GM21576 (cell line): Measurements from ENCODE around the gene LEPROT.

Experiments used
- ATAC-seq: cut with Tn5 transposase; IDR thresholded peaks from one replicate; pipeline ENCODE4 v1.9.1; 2021; ENCODE audit warnings: mild to moderate bottlenecking, moderate library complexity; ENCODE audit not compliant: unreplicated experiment

LEPROT gene

DNA sequence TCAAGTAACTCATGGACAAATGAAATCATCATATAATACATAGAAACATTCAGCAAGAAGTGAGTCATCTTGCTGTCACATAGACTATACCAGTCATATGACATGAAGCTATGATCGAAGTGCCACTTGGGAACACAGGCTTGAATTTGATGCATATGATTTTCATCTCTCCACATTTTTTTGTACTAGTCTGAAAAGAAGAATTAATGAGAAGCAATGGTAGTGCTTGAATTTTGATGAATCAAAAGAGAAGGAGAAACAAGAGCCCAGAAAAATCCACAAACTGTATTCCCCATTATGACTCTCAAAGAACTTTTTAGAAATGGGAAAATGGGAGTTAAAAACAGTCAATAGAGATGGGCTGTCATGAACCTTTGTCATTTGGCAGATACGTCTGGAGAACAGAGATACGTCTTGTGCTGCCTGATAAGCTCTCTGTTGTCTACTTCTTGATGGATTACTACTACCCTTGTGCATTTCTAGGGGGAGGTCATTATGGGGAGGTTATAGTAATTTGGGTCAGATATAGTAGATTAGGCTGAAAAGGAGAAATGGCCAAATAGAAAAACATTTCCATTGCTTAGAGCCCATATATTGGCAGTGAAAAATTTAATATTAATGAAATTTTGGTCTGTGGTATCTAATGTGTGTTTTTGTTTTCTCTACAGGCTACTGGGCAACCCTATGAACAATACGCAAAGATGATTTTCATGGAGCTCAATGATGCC lies 8.0 kb upstream of the LEPROT start:
- no peak for ATAC-seq

GRCh38 chr1:65412984-65413375 lies 7.5 kb upstream of the LEPROT start:
- no peak for ATAC-seq

DNA sequence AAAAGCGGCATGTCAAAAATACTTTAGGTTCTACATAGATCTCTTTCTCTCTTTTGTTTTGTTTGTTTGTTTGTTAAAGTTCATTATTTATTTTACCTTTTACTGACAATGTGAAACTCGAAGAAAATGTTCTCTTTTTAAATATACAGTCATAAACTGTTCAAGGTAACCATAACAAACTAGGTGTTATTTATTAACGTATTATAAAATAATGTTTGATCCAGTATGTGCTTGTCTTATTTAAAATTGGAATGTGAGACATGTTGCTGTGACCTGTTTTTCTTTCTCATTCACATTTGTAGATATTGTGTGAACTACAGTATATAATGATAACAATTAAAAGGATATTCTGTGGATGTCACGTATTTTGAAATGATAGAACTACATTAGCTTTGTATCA lies 5.9 kb upstream of the LEPROT start:
- no peak for ATAC-seq

GRCh38 chr1:65416767-65417166 lies 3.7 kb upstream of the LEPROT start:
- ATAC-seq, result no peak

- ATAC-seq, result no peak
Measured at GRCh38 chr1:65417729-65418128, 2.7 kb upstream of the LEPROT start.

GRCh38 chr1:65418522-65419185 lies 1.8 kb upstream of the LEPROT start:
- no peak for ATAC-seq

DNA sequence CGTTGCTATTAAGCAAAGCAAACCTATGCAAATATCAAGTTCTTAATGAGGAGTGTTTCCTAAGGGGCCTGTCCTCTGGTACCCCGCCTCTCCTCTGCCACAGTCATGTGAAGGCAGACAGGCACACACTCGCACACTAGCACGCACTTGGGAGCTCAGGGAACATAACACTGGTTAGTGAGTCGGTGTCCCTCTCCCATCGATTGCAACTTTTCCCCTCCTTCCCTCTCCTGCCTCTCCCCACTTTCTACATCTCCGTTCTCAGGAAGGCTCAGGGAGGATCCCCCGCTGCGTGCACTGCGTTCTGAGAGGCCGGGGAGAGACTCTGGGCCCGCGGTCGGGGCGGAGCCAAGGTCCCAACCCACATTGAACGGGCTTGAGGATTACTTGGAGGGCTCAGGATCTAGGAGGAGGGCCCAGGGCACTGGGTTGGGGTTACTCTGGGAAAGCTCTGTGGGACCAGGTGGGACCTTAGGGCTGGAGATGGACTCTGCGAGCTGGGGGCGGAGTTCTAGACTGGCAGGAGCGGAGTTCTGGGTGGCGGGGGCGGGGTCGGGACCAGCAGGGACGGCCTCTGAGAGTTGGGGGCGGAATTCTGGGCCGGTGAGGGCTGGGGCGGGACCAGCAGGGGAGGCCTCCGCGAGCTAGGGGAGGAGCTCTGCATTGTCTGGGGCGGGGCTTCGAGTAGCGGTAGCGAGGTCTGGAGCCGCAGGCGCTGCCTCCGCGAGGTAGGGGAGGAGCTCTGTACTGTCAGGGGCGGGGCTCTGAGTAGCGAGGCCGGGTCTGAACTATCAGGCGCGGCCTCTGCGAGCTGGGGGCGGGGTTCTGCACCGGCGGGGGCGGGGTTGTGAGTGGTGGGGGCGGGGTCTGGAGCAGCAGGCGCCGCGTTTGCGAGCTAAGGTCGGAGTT lies 533 bp upstream of the LEPROT start:
- ATAC-seq, result peak; percentile 93

DNA sequence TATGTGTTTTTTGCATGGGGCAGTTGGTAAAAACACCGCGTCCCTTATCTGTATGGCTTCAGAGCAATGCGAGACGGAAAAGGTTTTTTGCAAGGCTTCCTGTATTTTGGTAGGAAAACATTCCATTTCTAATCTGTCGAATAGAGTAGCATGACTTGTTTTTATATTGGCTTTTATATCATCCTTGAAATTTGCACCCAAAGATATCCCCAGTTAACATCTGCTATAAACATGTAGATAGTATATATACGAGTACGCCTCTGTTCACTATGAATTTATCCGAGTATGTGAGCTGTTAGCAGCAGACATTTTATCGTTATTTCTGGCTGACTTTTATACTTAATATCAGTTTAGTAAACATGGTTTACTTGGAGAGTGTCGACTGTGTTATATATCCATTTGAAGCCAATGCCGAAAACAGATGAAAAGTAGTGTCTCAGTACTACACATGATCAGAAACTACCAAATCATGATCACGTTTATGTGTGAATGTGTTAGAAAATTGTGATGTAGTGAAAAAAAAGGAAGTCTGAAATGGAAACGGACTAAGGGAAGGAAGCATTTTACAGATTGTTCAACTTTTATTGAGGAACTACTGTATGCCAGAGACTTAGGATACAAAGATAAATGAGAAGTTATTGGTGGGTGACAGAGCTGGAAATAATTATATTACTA lies 1.0 kb downstream of the LEPROT start:
- ATAC-seq, result no peak

- no peak for ATAC-seq
Measured at GRCh38 chr1:65422241-65423203, 2.1 kb downstream of the LEPROT start.

GRCh38 chr1:65423884-65424572 lies 3.6 kb downstream of the LEPROT start:
- no peak for ATAC-seq

- no peak for ATAC-seq
Measured at GRCh38 chr1:65424573-65424889, 4.1 kb downstream of the LEPROT start.

DNA sequence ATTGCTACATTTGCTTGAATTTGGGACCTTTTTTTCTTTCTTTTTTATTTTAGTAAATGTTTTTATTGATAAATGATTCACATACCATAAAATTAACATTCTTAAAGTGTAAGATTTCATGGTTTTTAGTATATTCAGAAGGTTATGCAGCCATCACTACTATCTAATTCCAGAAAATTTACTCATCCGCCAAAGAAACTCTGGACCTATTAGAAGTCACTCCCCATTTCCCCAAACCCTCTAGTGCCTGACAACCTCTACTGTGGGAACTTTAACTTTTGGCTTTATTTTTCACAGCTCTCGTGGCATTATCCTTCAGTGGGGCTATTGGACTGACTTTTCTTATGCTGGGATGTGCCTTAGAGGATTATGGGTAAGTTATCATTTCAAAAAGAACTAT lies 4.5 kb downstream of the LEPROT start:
- no peak for ATAC-seq

DNA sequence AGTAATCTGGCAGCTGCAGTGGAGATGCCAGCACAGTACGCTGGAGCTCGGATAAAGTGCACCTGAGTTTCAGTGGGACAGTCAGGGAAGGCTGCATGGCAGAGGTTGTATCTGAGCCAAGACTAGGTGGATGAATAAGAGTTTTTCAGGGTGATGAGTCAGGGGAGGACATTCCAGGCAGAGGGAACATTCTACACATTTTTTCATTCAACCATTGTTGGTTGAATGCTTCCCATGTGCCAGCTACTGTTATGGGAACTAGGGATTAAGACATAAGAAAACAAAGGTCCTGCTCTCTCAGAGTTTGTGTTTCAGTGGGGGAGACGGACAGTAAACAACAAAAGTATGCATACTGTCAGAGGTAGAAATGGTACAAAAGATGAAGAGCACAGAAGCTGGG lies 5.2 kb downstream of the LEPROT start:
- no peak for ATAC-seq

- ATAC-seq, result no peak
Measured at GRCh38 chr1:65429078-65429477, 8.6 kb downstream of the LEPROT start.

DNA sequence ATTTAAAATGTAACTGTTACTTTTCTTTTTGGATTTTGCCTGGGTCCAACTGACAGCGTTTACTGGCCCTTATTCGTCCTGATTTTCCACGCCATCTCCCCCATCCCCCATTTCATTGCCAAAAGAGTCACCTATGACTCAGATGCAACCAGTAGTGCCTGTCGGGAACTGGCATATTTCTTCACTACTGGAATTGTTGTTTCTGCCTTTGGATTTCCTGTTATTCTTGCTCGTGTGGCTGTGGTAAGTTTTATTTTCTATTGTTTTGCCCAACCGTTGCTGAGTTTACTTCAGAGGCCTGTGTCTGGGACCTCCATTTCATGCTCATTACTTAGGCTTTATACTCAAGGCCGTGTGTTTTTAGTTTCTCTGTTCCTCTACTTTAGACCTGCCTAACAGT lies 9.3 kb downstream of the LEPROT start:
- ATAC-seq, result no peak

DNA sequence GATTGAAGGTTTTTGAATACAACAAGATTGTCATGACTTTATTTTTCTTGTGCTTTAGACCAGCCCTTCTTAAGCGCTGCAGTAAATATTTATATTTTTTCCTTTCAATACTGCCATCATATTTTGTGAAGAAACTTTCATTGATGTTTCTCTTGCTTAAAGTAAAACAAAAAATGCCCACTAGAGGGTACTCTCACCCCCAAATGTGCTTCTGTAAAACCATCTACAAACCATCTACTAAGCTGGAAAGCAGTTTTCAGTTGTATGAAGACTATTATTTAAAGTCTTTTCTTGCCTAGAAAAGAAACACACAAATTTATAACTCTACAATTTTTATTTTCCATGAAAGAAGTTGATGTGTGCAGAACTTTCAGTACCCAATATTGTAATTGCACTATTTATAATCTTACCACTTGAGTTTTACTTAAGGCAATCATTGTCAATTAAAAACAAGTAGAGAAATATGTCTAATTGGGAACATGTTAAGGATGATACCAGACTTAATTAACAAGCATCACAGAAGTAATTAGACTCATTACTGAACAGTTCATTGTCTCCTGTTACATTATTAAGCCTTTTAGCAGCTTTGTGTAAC lies 10.7 kb downstream of the LEPROT start:
- peak; percentile 68 for ATAC-seq

- no peak for ATAC-seq
Measured at GRCh38 chr1:65432918-65433317, 12.4 kb downstream of the LEPROT start.

DNA sequence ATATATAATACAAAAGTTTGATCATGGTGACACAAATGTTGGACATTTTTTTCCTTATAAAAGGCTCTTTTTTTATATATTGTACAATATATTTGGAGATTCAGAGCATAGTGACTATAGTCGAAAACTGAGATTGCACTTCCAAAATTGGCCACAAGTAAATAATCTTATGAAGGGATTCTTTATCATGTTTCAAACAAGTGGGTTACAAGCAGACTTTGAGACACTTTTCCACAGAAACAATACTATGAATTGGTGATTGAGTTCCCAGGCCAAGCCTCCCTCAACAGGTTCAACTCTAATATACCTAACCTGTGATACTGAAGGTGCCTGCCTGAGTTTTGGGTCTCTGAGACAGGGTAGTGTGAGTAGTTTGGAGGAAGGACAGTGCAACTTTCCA lies 13.8 kb downstream of the LEPROT start:
- no peak for ATAC-seq

- no peak for ATAC-seq
Measured at GRCh38 chr1:65434760-65435159, 14.3 kb downstream of the LEPROT start.
